ENCODE results near the gene SLC25A39.
"Not testable (repeated sequence)": the region's sequence is repeated elsewhere in the genome, so short reads cannot be mapped to it uniquely, and the experiment has no call there.

SLC25A39 gene

GRCh38 chr17:44334315-44334714 is 9.7 kb upstream of the SLC25A39 start:
- DNase-seq (ENCODE audit: low read depth), result no peak

GRCh38 chr17:44333371-44333770 is 8.7 kb upstream of the SLC25A39 start:
- DNase-seq (ENCODE audit: low read depth), result no peak

- DNase-seq (ENCODE audit: low read depth), result peak; percentile 67
These were observed 6.7 kb upstream of the SLC25A39 start for GRCh38 chr17:44331249-44331760.

GRCh38 chr17:44330263-44330662 is 5.6 kb upstream of the SLC25A39 start:
- DNase-seq (ENCODE audit: low read depth), result not testable (repeated sequence)

GRCh38 chr17:44329516-44329915 is 4.9 kb upstream of the SLC25A39 start:
- DNase-seq (ENCODE audit: low read depth), result not testable (repeated sequence)

GRCh38 chr17:44327715-44328449 is 3.3 kb upstream of the SLC25A39 start:
- no peak for DNase-seq (ENCODE audit: low read depth)

GRCh38 chr17:44326861-44327444 is 2.3 kb upstream of the SLC25A39 start:
- DNase-seq (ENCODE audit: low read depth), result peak; percentile 70

- no peak for DNase-seq (ENCODE audit: low read depth)
These were observed 492 bp downstream of the SLC25A39 start for GRCh38 chr17:44324092-44324570.

GRCh38 chr17:44323359-44324091 is 1.1 kb downstream of the SLC25A39 start:
- DNase-seq (ENCODE audit: low read depth), result no peak

GRCh38 chr17:44322236-44322895 is 2.3 kb downstream of the SLC25A39 start:
- no peak for DNase-seq (ENCODE audit: low read depth)

GRCh38 chr17:44321246-44322120 is 3.1 kb downstream of the SLC25A39 start:
- DNase-seq (ENCODE audit: low read depth), result no peak

GRCh38 chr17:44320066-44320465 is 4.6 kb downstream of the SLC25A39 start:
- DNase-seq (ENCODE audit: low read depth), result no peak

- no peak for DNase-seq (ENCODE audit: low read depth)
These were observed 6.3 kb downstream of the SLC25A39 start for GRCh38 chr17:44318077-44318892.

- DNase-seq (ENCODE audit: low read depth), result no peak
These were observed 7.1 kb downstream of the SLC25A39 start for GRCh38 chr17:44317545-44317944.

- DNase-seq (ENCODE audit: low read depth), result no peak
These were observed 8.6 kb downstream of the SLC25A39 start for GRCh38 chr17:44315760-44316731.

- no peak for DNase-seq (ENCODE audit: low read depth)
These were observed 9.6 kb downstream of the SLC25A39 start for GRCh38 chr17:44314869-44315661.

GRCh38 chr17:44314524-44314868 is 10.1 kb downstream of the SLC25A39 start:
- no peak for DNase-seq (ENCODE audit: low read depth)

- no peak for DNase-seq (ENCODE audit: low read depth)
These were observed 10.6 kb downstream of the SLC25A39 start for GRCh38 chr17:44314031-44314430.
